Glomerular visceral epithelial cell (primary cell): Measurements from ENCODE around the gene CCDC144A.
"Not testable (repeated sequence)": the region's sequence is repeated elsewhere in the genome, so short reads cannot be mapped to it uniquely, and the experiment has no call there.

Experiments used
- DNase-seq: peaks from one replicate; pipeline ENCODE4 v3.0.0-alpha.2; 2016; ENCODE audit errors: extremely low spot score

Gene CCDC144A

DNA sequence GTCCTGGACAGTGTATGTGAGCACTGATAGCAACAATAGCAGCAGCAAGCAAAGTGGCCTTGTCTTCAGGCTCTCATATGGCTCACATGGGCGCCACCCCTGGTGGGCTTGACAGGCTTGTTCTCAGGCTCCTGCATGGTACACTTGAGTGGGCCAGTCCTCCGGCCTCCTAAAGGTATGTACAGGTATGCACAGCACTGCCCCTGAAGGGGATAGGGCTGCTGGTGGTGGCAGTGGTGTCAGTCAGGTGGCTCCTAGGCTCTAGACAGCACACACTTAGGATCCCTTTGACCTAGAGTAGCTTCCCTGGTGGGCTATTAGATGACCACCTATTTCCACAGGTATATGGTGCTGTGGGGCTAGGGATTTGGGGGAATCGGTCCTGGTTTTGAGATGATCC is 67.5 kb downstream of the CCDC144A start:
- not testable (repeated sequence) for DNase-seq

DNA sequence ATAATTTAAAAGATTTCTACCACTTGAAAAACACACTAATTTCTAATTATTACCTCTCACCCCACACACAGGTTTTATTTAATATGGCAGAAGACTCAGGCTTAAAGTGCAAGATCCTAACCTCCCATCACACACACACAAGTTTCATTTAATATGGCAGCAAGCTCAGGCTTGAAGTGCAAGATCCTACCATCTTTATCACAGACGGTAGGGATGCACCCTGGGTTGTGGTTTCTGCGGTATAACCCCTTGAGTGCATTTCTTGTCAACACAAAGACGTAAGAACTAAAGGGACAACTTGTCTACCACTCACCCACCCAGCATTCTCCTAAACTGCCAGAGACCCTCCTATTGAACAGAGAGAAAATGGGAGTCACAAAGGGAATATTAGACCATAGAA is 68.1 kb downstream of the CCDC144A start:
- not testable (repeated sequence) for DNase-seq

- DNase-seq, result not testable (repeated sequence)
Measured at GRCh38 chr17:16768290-16769175, 78.5 kb downstream of the CCDC144A start.

DNA sequence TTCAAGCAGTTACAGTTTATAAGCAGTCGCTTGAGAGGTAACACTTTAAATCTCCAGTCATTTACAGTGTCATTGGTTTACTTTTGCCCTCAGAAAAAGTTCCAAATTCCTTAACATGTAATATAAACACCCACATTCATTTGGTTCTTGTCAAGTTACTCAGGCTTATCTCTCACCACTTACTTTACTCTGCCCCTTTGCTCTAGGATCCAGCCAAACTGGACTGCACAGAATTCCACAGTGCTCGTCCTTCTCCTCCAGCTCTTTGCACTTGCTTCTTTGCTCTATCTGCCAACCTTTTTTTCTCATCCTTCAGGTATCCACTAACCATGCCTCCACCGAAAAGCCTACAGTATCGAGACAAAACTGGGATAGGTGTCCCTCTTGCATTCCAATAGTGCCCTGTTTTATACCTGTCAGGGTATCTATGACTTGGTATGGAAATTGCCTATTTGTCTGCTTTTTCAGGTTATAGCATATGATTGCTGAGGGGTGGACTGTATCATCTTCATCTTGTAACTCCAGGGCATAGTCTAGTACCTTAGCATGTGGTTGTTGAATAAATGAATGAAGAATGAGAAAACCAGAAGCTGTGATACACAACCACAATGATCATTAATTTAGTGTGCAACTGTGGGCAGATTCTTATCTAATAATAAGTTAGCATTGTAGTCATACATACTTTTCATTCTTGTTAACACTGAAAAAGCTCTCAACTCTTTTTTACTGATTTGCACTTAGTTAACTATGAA is 82.5 kb downstream of the CCDC144A start:
- DNase-seq, result not testable (repeated sequence)

DNA sequence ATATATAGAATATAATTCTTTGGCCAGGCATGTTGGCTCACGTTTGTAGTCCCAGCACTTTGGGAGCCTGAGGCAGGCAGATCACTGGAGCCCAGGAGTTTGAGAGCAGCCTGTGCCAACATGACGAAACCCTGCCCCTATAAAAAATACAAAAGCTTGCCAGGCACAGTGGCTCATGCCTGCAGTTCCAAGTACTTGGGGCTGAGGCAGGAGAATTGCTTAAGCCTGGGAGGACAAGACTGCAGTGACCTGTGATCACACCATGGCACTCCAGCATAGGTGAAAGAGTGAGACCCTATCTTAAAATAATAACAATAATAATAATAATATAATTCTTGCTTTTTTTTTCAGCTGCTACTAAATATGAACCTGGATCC is 83.1 kb downstream of the CCDC144A start:
- not testable (repeated sequence) for DNase-seq

GRCh38 chr17:16787851-16788250 is 97.8 kb downstream of the CCDC144A start:
- DNase-seq, result not testable (repeated sequence)

- DNase-seq, result not testable (repeated sequence)
Measured at GRCh38 chr17:16788889-16789536, 99.0 kb downstream of the CCDC144A start.

- DNase-seq, result not testable (repeated sequence)
Measured at GRCh38 chr17:16789622-16790021, 99.6 kb downstream of the CCDC144A start.

- not testable (repeated sequence) for DNase-seq
Measured at GRCh38 chr17:16790313-16790871, 100.4 kb downstream of the CCDC144A start.

DNA sequence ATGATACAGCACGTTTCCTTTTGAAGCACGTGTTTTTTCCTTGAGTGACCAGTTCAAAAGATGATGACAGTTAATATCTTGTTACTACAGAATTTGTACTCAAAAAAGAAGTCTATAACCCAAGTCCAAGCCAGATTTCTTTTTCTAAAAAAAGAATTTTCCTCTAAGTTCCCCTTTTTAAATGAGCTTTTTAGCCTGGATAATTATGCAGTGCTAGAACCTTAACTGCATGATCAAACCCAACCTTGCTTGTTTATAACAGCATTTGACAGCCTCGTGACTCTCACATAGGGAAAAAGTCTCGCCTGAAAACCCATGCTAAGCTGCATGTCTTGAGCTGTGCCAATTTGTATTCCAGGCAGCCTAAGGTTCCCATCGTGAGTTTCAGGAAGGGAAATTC is 104.2 kb downstream of the CCDC144A start:
- not testable (repeated sequence) for DNase-seq

GRCh38 chr17:16795894-16796293 is 105.9 kb downstream of the CCDC144A start:
- DNase-seq, result not testable (repeated sequence)

DNA sequence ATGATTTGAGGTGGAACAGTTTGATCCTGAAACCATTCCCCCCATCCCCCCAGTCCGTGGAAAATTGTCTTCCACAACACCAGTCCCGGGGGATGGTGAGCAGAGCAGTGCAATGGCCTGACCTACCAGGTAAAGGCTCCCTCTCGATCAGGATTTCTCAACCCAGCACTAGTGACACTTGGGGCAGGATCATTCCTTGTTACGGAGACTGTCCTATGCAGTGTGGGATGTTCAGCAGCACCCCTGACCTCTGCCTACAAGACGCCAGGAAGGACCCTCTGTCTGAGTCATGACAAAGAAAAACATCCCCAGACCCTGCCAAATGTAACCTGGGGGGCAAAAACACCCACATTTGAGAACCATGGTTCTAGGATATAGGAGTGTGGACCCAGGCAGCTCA is 114.8 kb downstream of the CCDC144A start:
- DNase-seq, result not testable (repeated sequence)

- DNase-seq, result not testable (repeated sequence)
Measured at GRCh38 chr17:16806599-16806998, 116.6 kb downstream of the CCDC144A start.

DNA sequence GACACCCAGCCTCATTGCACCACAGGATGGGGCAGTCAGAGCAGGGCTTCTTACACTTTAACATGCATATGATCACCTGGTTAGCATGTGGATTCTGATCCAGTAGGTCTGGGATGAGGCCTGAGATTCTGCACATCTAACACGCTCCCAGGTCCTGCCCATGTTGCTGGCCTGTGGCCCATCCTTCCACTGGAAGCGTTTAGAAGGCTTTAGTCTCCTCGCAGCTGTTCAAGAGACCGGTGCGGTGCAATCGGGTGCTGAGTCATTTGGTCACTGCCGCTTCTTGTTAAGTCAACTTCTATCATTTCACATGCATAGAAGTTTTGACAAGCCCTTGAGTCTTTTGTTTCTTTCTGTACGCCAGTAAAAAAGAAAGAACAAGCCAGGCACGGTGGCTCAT is 117.6 kb downstream of the CCDC144A start:
- DNase-seq, result not testable (repeated sequence)

GRCh38 chr17:16810236-16810635 is 120.2 kb downstream of the CCDC144A start:
- DNase-seq, result not testable (repeated sequence)

DNA sequence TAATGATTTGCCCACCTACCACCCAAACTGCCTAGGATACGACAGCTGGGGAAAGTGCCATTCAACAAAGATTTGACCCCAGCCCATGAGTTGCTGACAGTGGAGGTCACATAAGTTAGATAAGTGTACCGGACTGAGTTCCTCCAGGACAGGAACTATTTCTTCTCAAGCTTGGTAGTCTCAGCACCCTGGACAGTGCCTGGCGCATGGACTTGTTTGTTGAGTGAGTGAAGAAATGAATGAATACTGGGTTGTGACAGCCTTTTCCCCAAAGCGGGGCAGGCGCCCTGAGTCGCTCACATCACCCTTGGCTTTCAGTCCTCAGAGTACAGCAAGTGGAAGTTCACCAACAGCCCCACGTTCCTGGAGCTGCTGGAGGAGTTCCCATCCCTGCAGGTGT is 122.1 kb downstream of the CCDC144A start:
- DNase-seq, result not testable (repeated sequence)

- no peak for DNase-seq
Measured at GRCh38 chr17:16814439-16814838, 124.4 kb downstream of the CCDC144A start.

DNA sequence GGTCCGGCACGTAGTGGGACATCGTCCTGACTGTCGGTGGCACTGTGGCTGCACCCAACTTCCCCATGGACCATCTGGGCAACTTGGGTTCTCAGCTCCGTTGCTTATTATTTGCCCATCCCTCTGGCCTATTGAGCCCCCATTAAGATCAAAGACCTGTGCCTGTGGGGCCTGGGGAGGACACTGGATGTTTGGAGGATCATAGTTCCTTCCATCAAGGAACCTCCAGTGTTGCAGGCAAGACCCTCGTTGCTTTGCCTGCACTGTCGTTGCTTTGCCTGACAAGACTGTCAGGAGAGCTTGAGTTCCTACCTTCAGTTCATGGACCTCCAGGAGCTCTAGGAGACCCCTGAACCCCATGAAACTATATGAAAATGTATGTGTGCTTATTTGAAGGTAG is 127.2 kb downstream of the CCDC144A start:
- DNase-seq, result no peak

DNA sequence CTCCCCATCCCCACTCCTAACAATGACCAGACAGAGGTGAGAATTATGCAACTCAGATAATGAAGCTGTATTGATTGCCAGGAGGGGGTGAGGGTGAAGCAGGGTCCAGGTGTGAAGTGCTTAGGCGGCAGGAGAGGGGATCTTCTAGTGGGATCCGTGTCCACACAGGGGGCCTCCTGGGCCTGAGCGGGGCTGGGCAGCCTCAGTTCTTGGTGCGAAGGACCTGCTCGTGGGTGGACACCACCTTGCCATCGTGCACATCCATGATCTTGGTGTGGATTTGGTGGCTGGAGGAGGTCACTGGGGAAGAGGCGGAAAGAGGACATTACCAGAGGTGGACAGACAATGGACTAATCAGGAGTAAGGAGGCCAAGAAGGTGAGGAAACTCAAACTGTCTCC is 127.9 kb downstream of the CCDC144A start:
- DNase-seq, result not testable (repeated sequence)

GRCh38 chr17:16818340-16818739 is 128.3 kb downstream of the CCDC144A start:
- no peak for DNase-seq

DNA sequence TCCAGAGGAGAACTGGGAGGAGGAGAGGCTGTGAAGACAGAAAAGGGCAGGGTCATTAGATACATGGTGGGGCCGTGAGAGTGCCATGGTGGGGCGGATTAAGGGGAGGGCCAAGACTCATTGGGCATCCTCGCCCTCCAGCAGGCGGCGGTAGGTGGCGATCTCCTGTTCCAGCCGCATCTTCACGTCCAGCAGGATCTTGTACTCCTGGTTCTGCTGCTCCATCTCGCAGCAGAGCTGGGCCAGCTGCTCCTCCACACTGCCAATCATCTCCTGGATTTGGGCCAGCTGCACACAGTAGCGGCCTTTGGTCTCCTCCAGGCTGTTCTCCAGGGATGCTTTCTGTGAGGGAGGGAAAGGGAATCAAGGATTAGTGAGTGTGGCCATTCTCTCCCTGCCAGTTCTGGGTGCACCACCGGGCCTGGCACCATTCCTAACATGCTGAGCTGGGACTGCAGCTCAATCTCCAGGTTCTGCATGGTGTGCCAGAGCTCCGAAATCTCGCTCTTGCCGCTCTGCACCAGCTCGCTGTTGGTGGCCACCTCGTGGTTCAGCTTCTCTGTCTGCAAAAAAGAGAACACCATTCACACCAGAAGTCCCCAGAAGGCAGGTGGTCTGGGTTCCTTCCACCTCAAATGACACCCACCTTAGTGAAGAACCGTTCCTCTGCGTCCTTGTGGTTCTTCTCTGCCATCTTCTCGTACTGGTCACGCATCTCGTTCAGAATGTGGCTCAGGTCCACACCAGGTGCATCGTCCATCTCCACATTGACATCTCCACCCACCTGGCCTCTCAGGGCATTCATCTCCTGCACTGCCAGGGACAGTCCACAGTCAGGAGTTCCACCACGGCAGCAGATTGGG is 129.0 kb downstream of the CCDC144A start:
- DNase-seq, result no peak
